Measurements from ENCODE around the gene FBXL5. TPM values are rescaled to one million over a fixed set of nuclear protein-coding genes. Genes with fewer than 3 reads are reported as not detected.

Gene FBXL5
- total and polyA plus RNA-seq, 2 of the 13 experiments (the other 11 are each of a cell fraction or from before 2014, with no cell fraction given) = 17.4 to 45.3 TPM

GRCh38 chr4:15673337-15673736 lies 18.2 kb upstream of the FBXL5 start (continued):
- TF ChIP-seq TRAFD1 (CRISPR knock-in tag; IDR thresholded peaks at IDR 0.05; ENCODE audit: borderline replicate concordance) (no peak), CSRNP2 (CRISPR knock-in tag; conservative IDR thresholded peaks at IDR 0.05; ENCODE audit: low read depth) (no peak), NCOA5 (CRISPR knock-in tag; IDR thresholded peaks at IDR 0.05) (no peak), ZNF609 (CRISPR knock-in tag; IDR thresholded peaks at IDR 0.05; ENCODE audit: borderline replicate concordance) (no peak), ZSCAN20 (CRISPR knock-in tag; IDR thresholded peaks at IDR 0.05; ENCODE audit: borderline replicate concordance) (no peak), ATF7 (IDR thresholded peaks at IDR 0.05) (peak; percentile 24; the same call in 1 of the 2 replicates), ATF7 (CRISPR knock-in tag; IDR thresholded peaks at IDR 0.05) (no peak)
